Body of pancreas (tissue), 4 donors: ENCODE results near the gene CCSER2.
"Not testable (repeated sequence)": the region's sequence is repeated elsewhere in the genome, so short reads cannot be mapped to it uniquely, and the experiment has no call there.

ENCODE experiments used
- POLR2A ChIP-seq, 3 donors: fragments of 450-650 bp; IDR thresholded peaks; one replicate each; pipeline ENCODE4 v1.6.1; 2016; ENCODE audit warnings: antibody characterized with exemption in 3 of 3, mild to moderate bottlenecking in 2 of 3
- TF ChIP-seq, protein P1 (sequence below), 7 experiments: fragments of 450-650 bp in 4 of 7; fragments of 200-600 bp in 3 of 7; sonication (generic) in 3 of 7; IDR thresholded peaks; one replicate each; pipeline ENCODE4 v1.5.1; 2016 to 2019; ENCODE audit warnings: antibody characterized with exemption in 7 of 7

DNA sequence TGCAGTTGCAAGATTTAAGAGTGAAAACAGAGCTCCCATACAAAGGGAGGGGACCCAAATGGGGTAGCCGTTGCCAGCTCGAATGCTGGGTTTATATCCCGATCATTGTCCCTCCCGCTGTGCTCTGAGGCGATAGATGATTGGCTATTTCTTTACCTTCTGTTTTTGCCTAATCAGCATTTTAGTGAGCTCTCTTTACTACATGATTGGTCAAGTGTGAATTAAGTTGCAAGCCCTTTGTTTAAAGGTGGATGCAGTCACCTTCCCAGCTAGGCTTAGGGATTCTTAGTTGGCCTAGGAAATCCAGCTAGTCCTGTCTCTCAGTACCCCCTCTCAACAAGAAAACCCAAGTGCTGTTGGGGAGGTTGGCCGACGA is 197.4 kb downstream of the CCSER2 start:
- TF ChIP-seq, protein P1, sequence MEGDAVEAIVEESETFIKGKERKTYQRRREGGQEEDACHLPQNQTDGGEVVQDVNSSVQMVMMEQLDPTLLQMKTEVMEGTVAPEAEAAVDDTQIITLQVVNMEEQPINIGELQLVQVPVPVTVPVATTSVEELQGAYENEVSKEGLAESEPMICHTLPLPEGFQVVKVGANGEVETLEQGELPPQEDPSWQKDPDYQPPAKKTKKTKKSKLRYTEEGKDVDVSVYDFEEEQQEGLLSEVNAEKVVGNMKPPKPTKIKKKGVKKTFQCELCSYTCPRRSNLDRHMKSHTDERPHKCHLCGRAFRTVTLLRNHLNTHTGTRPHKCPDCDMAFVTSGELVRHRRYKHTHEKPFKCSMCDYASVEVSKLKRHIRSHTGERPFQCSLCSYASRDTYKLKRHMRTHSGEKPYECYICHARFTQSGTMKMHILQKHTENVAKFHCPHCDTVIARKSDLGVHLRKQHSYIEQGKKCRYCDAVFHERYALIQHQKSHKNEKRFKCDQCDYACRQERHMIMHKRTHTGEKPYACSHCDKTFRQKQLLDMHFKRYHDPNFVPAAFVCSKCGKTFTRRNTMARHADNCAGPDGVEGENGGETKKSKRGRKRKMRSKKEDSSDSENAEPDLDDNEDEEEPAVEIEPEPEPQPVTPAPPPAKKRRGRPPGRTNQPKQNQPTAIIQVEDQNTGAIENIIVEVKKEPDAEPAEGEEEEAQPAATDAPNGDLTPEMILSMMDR (IDR thresholded peaks at IDR 0.05) = not testable (repeated sequence)
- TF ChIP-seq POLR2A (IDR thresholded peaks at IDR 0.05) = not testable (repeated sequence)
